ENCODE measurements around the gene LDHD.

GRCh38 chr16:75127713-75128415, 11.3 kb upstream of the LDHD start:
- TF ChIP-seq POLR2A (IDR thresholded peaks at IDR 0.05) (no peak), CTCF (IDR thresholded peaks at IDR 0.05) (no peak), POLR2AphosphoS5 (IDR thresholded peaks at IDR 0.05) (no peak)
